ENCODE data around the gene MMP23B. TPM values are rescaled to one million over a fixed set of nuclear protein-coding genes. Genes with fewer than 3 reads are reported as not detected.
A peak's percentile ranks its signal among the peaks of the same experiment; 100 is the strongest.
"Not testable (repeated sequence)": the region's sequence is repeated elsewhere in the genome, so short reads cannot be mapped to it uniquely, and the experiment has no call there.

The MMP23B gene
- 1.1 and 1.3 TPM in 2 replicates for total RNA-seq (2014; rRNA removed; shearing (Covaris generic))

GRCh38 chr1:1631782-1632420, at the start of gene MMP23B:
Gene MMP23B (plus strand): TSS chr1:1632173. CDS start chr1:1632219, 46 bp downstream.
- DNase-seq (ENCODE audit: low spot score), result no peak

GRCh38 chr1:1582585-1583346, 49.2 kb upstream of the MMP23B start:
- in situ Hi-C loops (cut with HindIII; ENCODE audit: low sequenced_read_pairs), result no loop called here
- no peak for DNase-seq (ENCODE audit: low spot score)

More at GRCh38 chr1:1631782-1632420, at the start of gene MMP23B:
- in situ Hi-C loops (cut with HindIII; ENCODE audit: low sequenced_read_pairs), result no loop called here

- DNase-seq (ENCODE audit: low spot score), result no peak
- in situ Hi-C loops (cut with HindIII; ENCODE audit: low sequenced_read_pairs), result no loop called here
These were observed 48.5 kb upstream of the MMP23B start for GRCh38 chr1:1583347-1584010.

GRCh38 chr1:1591452-1591851, 40.5 kb upstream of the MMP23B start:
- DNase-seq (ENCODE audit: low spot score), result no peak
- in situ Hi-C loops (cut with HindIII; ENCODE audit: low sequenced_read_pairs), result no loop called here

- in situ Hi-C loops (cut with HindIII; ENCODE audit: low sequenced_read_pairs), result no loop called here
- DNase-seq (ENCODE audit: low spot score), result no peak
These were observed 38.0 kb upstream of the MMP23B start for GRCh38 chr1:1593834-1594601.

- in situ Hi-C loops (cut with HindIII; ENCODE audit: low sequenced_read_pairs), result no loop called here
- DNase-seq (ENCODE audit: low spot score), result peak; percentile 59
These were observed 37.2 kb upstream of the MMP23B start for GRCh38 chr1:1594602-1595260.

GRCh38 chr1:1595341-1595740, 36.6 kb upstream of the MMP23B start:
- in situ Hi-C loops (cut with HindIII; ENCODE audit: low sequenced_read_pairs); DNase-seq (ENCODE audit: low spot score): not testable (repeated sequence)

GRCh38 chr1:1596493-1597274, 35.3 kb upstream of the MMP23B start:
- in situ Hi-C loops (cut with HindIII; ENCODE audit: low sequenced_read_pairs), result no loop called here
- DNase-seq (ENCODE audit: low spot score), result no peak

- in situ Hi-C loops (cut with HindIII; ENCODE audit: low sequenced_read_pairs), result no loop called here
- DNase-seq (ENCODE audit: low spot score), result no peak
These were observed 34.6 kb upstream of the MMP23B start for GRCh38 chr1:1597275-1597930.

GRCh38 chr1:1598051-1598719, 33.8 kb upstream of the MMP23B start:
- in situ Hi-C loops (cut with HindIII; ENCODE audit: low sequenced_read_pairs), result no loop called here
- DNase-seq (ENCODE audit: low spot score), result no peak

- in situ Hi-C loops (cut with HindIII; ENCODE audit: low sequenced_read_pairs), result no loop called here
- no peak for DNase-seq (ENCODE audit: low spot score)
These were observed 33.3 kb upstream of the MMP23B start for GRCh38 chr1:1598720-1599029.

- in situ Hi-C loops (cut with HindIII; ENCODE audit: low sequenced_read_pairs), result no loop called here
- peak; percentile 17 for DNase-seq (ENCODE audit: low spot score)
These were observed 32.7 kb upstream of the MMP23B start for GRCh38 chr1:1599030-1599934.

GRCh38 chr1:1599935-1600860, 31.8 kb upstream of the MMP23B start, which contains the start of gene FNDC10:
Gene FNDC10 (minus strand): TSS chr1:1600135. CDS start chr1:1600015, 120 bp downstream.
- in situ Hi-C loops (cut with HindIII; ENCODE audit: low sequenced_read_pairs), result no loop called here
- DNase-seq (ENCODE audit: low spot score), result peak; percentile 26

GRCh38 chr1:1600861-1601563, 31.0 kb upstream of the MMP23B start:
- DNase-seq (ENCODE audit: low spot score), result no peak
- in situ Hi-C loops (cut with HindIII; ENCODE audit: low sequenced_read_pairs), result no loop called here
